GM21786 (cell line): ENCODE results near the gene PPP2R2D.
"Not testable (repeated sequence)": the region's sequence is repeated elsewhere in the genome, so short reads cannot be mapped to it uniquely, and the experiment has no call there.

ENCODE experiments used
- ATAC-seq: cut with Tn5 transposase; IDR thresholded peaks from one replicate; pipeline ENCODE4 v1.9.1; 2021; ENCODE audit not compliant: unreplicated experiment

Gene PPP2R2D

DNA sequence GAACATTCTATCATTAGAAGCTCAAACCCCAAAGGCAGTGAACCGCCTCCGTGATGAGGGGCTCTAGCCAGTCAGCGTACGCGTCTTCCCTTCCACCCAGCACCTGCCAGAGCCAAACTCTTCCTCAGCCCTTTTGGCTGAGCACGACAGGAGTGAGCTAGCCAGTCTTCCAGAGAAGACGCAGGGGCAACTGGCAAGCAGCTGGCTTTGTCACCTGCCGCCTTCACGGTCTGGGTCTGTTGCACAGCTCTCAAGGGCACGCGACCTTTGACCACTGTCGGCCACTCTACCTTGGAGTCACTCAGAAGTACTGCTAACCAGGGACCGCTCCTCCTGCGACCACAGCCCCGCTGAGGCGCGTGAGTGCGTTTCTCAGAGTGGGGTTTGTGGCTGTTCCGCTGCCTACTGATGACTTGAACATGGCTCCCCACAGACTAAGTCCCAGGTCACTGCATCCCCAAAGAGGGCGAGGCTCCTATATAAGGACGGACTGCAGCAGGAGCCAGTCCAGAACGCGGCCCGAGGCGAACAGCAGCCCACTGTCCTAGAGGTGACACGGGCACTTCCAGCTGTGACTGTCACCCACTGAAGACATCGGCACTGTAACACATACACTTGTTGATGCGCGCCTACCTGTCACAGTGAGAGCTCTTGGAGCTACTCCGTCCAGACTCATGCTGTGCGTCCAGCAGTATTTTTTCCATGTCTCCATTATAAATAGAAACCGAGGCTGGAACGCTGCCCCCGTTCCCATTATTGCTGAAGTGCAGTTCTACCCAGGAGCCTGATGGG, 72.5 kb downstream of the PPP2R2D start:
- ATAC-seq, result no peak

GRCh38 chr10:131974034-131974817, 73.4 kb downstream of the PPP2R2D start:
- ATAC-seq, result no peak

DNA sequence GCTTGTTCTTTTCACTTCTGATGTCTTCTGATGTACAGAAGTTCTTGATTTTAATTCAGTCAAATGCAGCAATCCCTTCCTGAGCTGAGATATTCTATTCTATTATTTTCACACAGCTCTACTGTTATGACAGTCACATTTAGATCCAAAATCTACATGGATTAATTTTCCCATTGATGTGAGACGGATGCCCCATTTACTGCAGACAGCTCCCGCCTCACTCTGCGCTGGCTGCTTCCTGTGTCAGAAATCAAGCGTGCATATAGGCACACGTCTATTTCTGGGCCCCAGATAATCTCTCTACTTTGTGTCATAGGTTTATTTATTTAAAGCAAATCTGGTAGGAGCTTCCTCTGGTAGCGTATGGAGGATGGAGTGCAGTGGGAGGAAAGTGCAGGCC, 74.2 kb downstream of the PPP2R2D start:
- no peak for ATAC-seq

DNA sequence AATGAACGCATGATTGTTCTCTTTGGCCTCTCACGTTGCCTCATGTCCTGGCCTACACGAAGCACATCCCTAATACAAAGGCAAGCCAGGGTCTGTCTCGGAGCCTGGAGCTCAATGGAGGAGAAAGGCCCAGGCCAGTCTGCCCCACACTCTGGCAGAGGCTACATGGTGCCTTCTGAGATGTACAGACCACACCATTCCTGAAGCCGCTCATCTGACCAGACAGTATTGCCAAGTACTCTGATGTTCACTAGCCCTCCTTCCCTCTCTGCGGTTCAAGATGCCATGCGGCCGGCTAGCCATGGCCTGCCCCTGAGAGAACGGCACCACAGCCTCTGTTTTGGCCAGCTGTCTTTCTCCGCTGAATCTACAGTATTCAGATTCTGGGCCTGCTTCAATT, 75.0 kb downstream of the PPP2R2D start:
- no peak for ATAC-seq

DNA sequence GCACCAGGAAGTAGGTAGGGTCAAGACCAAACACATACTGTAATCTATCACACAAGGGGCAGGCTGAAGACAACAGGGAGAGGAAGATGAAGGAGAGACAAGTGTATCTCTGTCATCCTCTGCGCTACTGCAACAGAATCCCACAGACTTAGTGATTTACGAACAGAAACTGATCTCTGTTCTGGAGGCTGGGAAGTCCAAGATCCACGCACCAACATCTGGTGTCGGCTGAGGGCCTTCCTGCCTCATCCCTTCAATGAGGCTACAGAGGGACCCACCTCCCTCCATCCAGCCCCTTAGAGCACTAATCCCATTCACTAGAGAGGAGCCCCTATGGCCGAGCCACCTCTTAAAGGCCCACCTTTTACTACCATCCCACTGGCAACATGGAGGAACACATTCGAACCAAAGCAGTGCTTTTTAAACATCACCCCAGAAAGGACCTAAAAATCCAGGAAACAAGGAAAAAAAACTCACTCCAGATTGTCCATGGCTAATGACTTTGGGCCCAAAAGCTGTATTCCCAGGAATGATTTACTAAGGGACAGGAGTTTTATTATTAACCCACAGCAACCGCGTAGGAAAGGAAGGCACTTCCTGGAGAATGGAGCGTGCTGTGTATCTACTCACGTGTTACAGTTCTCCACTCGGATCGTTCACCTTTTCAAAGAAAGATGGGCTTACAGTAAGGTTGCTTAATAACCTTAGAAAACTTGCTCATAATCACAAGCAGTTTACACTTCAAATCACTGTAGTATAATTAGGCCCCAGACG, 76.7 kb downstream of the PPP2R2D start:
- ATAC-seq, result no peak

GRCh38 chr10:131978366-131978765, 77.6 kb downstream of the PPP2R2D start:
- ATAC-seq, result no peak

GRCh38 chr10:131978851-131979250, 78.0 kb downstream of the PPP2R2D start:
- no peak for ATAC-seq

- ATAC-seq, result no peak
Observed at GRCh38 chr10:131979336-131979735, 78.5 kb downstream of the PPP2R2D start.

- no peak for ATAC-seq
Observed at GRCh38 chr10:131979821-131980270, 79.0 kb downstream of the PPP2R2D start.

DNA sequence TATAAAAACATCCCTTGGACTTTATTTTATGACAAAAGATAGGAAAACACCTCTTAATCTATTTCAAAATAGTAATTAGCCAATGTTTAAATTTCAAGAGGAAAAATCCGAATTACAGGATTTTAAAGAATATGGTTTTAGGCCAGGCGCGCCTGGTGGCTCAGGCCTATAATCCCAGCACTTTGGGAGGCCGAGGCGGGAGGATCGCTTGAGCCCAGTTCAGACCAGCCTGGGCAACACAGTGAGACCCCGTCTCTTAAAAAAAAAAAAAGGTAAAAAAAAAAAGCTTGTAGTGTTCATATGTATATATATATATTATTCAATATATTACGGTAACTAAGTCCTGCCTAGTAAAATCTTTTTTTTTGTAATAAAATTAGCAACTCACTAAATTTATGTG, 79.5 kb downstream of the PPP2R2D start:
- no peak for ATAC-seq

DNA sequence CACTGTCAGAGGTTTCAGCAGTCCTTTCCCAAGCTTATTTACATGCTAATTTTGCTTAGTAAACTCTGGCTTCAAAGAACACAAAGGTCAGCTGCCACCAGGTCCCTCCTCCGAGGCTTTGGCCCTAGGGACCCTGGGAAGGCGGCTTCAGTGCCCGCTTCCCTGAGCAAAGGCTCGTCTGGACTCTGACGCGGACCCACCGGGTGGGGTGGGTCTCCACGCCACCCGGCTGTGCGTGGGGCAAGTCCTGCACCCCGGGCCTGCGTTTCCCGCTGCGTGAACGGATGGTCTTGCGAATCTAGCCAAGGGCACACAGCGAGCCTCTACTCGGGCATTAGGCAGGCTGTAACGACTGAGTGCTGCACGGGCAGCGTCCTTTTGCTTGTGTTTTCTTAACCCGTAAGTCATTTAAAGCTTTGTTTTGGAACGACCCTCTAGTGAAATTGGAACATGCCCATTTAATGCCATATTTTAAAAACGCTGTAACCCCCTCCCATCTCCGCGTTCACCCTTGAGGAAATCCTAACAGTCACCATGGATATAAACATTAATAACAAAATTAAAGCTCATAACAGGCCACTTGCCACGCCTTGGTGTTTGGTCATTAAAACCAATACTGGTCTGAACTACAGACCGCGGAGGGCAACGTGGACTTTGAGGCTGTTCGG, 80.1 kb downstream of the PPP2R2D start:
- no peak for ATAC-seq

- ATAC-seq, result peak; percentile 90
Observed at GRCh38 chr10:131981429-131982184, 80.8 kb downstream of the PPP2R2D start, which contains the start of gene BNIP3. Gene BNIP3 (minus strand): TSS chr10:131981923. CDS start chr10:131981806, 117 bp downstream.

DNA sequence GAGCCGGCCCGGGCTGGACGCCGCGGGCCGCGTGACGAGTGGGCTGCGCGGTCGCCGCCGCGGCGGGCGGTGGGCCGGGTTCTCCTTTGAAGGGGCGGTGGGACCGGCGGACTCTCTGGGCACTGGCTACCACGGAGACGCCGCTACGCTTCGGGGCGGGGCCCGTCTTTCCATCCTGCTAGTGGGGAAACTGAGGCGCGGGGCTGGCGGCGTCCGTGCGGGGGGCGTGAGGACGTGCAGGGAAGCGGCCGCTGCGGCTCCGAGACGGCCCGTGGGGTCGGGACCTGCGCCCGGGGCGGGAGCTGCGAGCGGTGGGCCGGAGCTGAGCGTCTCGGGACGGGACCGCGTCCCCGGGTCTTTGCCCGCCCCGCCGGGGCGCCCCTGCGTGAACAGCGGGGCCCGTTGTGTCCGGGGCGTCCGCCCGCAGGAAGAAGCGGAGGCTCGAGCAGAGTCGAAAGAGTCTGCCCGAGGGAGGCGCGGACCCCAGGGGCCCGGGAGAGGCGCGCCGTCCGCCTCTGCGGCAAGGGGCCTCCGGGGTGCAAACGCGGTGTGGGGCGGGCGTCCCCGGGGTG, 81.5 kb downstream of the PPP2R2D start:
- peak; percentile 13 for ATAC-seq

GRCh38 chr10:131982796-131983195, 82.0 kb downstream of the PPP2R2D start:
- ATAC-seq, result no peak

- no peak for ATAC-seq
Observed at GRCh38 chr10:131983780-131984179, 83.0 kb downstream of the PPP2R2D start.

DNA sequence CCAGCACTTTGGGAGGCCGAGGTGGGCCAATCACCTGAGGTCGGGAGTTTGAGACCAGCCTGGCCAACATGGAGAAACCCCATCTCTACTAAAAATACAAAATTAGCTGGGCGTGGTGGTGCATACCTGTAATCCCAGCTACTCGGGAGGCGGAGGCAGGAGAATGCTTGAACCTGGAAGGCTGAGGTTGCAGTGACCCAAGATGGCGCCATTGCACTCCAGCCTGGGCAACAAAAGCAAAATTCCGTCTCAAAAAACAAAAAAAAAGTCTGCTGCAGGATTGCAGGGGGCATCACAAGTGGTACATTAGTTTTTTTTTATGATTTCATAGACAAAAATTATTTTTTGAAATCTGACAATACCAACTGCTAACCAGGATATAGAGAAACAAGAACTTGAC, 86.0 kb downstream of the PPP2R2D start:
- not testable (repeated sequence) for ATAC-seq

- ATAC-seq, result not testable (repeated sequence)
Observed at GRCh38 chr10:131987301-131987700, 86.5 kb downstream of the PPP2R2D start.

- ATAC-seq, result not testable (repeated sequence)
Observed at GRCh38 chr10:131987786-131988185, 87.0 kb downstream of the PPP2R2D start.

DNA sequence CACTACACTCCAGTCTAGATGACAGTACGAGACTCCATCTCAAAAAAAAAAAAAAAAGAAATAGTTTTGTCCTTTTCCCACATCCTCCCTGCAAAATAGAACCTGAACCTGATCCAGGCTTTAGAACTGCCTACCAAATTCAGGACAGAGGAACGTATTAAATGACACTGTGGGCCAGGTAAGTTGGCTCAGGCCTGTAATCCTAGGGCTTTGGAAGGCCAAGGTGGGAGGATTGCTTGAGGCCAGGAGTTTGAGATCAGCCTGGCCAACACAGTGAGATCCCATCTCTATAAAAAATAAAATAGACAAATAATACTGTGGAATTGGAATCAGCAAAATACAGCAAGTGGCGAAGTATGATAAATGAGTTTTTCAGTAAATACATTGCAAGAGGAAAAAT, 90.9 kb downstream of the PPP2R2D start:
- no peak for ATAC-seq

- ATAC-seq, result no peak
Observed at GRCh38 chr10:131993275-131993674, 92.5 kb downstream of the PPP2R2D start.
